HG02678 (cell line): ENCODE data around the gene SLC13A4.
"Not testable (repeated sequence)": the region's sequence is repeated elsewhere in the genome, so short reads cannot be mapped to it uniquely, and the experiment has no call there.

ENCODE experiments used
- ATAC-seq: cut with Tn5 transposase; IDR thresholded peaks from one replicate; pipeline ENCODE4 v1.9.1; 2021; ENCODE audit warnings: mild to moderate bottlenecking, moderate library complexity; ENCODE audit not compliant: unreplicated experiment

Gene SLC13A4

GRCh38 chr7:135753616-135754413, 25.8 kb upstream of the SLC13A4 start:
- ATAC-seq: no peak

GRCh38 chr7:135748770-135749169, 20.8 kb upstream of the SLC13A4 start, which contains the start of gene FAM180A:
FAM180A (minus strand) TSS chr7:135748813; CDS start chr7:135748580, 233 bp downstream.
- ATAC-seq: no peak

GRCh38 chr7:135747366-135747765, 19.4 kb upstream of the SLC13A4 start:
- ATAC-seq: no peak

GRCh38 chr7:135745703-135746312, 17.8 kb upstream of the SLC13A4 start:
- ATAC-seq: no peak

GRCh38 chr7:135744938-135745702, 17.1 kb upstream of the SLC13A4 start:
- no peak for ATAC-seq

- no peak for ATAC-seq
These were observed 16.1 kb upstream of the SLC13A4 start for GRCh38 chr7:135743907-135744731.

- no peak for ATAC-seq
These were observed 14.4 kb upstream of the SLC13A4 start for GRCh38 chr7:135742371-135742770.

- ATAC-seq: no peak
These were observed 13.9 kb upstream of the SLC13A4 start for GRCh38 chr7:135741905-135742304.

- ATAC-seq: no peak
These were observed 12.9 kb upstream of the SLC13A4 start for GRCh38 chr7:135740889-135741288.

GRCh38 chr7:135737306-135737647, 9.3 kb upstream of the SLC13A4 start:
- not testable (repeated sequence) for ATAC-seq

GRCh38 chr7:135736586-135737305, 8.8 kb upstream of the SLC13A4 start:
- ATAC-seq: no peak

- no peak for ATAC-seq
These were observed 6.3 kb upstream of the SLC13A4 start for GRCh38 chr7:135734343-135734689.

GRCh38 chr7:135733603-135734342, 5.8 kb upstream of the SLC13A4 start:
- no peak for ATAC-seq

- no peak for ATAC-seq
These were observed 3.1 kb upstream of the SLC13A4 start for GRCh38 chr7:135731131-135731530.

- no peak for ATAC-seq
These were observed 1.2 kb upstream of the SLC13A4 start for GRCh38 chr7:135729230-135729629.

GRCh38 chr7:135726911-135727673, 894 bp downstream of the SLC13A4 start:
- ATAC-seq: no peak

- no peak for ATAC-seq
These were observed 1.7 kb downstream of the SLC13A4 start for GRCh38 chr7:135726276-135726788.

GRCh38 chr7:135723411-135723810, 4.6 kb downstream of the SLC13A4 start:
- ATAC-seq: no peak
